RWPE2 (cell line): ENCODE data around the gene TRIB2.

ENCODE experiments used
- ATAC-seq: fragments of 200-7000 bp; cut with Tn5 transposase; 3 replicates; pipeline ENCODE4 v1.9.1; 2021; ENCODE audit warnings: low read depth
- DNase-seq: peaks from one replicate; pipeline ENCODE4 v3.0.0-alpha.2; 2020; ENCODE audit warnings: low spot score
- H3K27ac ChIP-seq: fragments of 450-650 bp; 2 replicates; pipeline ENCODE4 v1.5.1; 2017; ENCODE audit warnings: mild to moderate bottlenecking; ENCODE audit not compliant: poor library complexity, severe bottlenecking
- H3K27me3 ChIP-seq: fragments of 250-450 bp; sonication (Bioruptor Pico); 2 replicates; pipeline ENCODE4 v1.5.1; 2021; ENCODE audit warnings: mild to moderate bottlenecking, moderate library complexity; ENCODE audit not compliant: insufficient read depth, poor library complexity, severe bottlenecking
- H3K36me3 ChIP-seq: fragments of 250-450 bp; sonication (Bioruptor Pico); 2 replicates; pipeline ENCODE4 v1.5.1; 2020; ENCODE audit warnings: low read depth, mild to moderate bottlenecking, moderate library complexity
- H3K4me1 ChIP-seq: fragments of 250-450 bp; sonication (Bioruptor Pico); 2 replicates; pipeline ENCODE4 v1.5.1; 2021; ENCODE audit warnings: mild to moderate bottlenecking, moderate library complexity; ENCODE audit not compliant: insufficient read depth, poor library complexity, severe bottlenecking
- H3K4me3 ChIP-seq: fragments of 250-450 bp; sonication (Bioruptor Pico); 2 replicates; pipeline ENCODE4 v1.5.1; 2021; ENCODE audit warnings: mild to moderate bottlenecking, moderate library complexity; ENCODE audit not compliant: severe bottlenecking
- H3K9me3 ChIP-seq: fragments of 250-450 bp; sonication (Bioruptor Pico); 2 replicates; pipeline ENCODE4 v1.5.1; 2021; ENCODE audit warnings: mild to moderate bottlenecking, moderate library complexity; ENCODE audit not compliant: severe bottlenecking
- TF ChIP-seq, protein P1 (sequence below): fragments of 450-650 bp; IDR thresholded peaks from one replicate; pipeline ENCODE4 v1.5.1; 2017; ENCODE audit warnings: mild to moderate bottlenecking, moderate library complexity; ENCODE audit not compliant: poor library complexity, severe bottlenecking

The TRIB2 gene

DNA sequence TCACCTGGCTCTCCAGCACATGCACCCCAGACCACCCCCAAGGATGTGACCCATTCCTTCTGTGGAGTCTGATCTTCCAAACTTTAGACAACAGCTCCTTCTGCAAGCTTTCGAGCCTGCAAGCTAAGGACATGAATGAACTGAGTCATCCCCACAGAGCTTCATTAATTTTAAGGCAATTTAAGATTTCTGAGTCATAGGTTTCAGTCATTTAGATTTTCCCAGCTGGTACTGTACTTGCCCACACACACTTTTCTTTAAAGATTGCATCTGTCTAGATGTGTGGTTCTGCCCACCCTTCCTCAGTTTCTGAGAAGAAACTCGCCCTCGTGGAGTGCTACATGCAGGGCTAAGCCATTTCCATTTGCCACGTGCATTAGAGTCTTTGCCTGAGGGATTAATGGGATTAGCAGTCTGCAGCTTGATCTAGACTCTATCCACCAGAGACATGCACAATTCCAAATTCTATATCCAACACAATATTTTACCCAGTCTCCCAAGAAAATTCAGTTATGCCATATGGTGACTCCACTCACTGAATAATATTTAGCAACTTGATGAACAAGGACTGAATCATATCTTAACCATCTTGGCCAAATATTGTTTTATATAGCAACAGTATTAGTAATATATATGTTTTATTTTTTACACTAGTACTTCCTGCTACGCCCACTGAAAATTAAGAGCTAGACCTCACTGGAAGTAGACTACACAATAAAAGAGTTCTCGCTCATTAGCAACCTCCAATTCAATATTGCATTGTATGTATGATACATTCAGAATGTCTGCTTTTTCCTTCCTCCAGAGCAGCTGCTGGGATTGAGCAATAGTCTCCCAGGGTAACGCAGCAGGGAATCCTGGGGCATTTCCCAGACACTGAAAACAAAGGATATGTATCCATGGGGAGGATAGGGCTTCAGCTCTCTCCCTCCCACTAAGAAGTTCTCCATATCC lies 14.3 kb upstream of the TRIB2 start:
- peak overlapping the region; percentile 94 for H3K27ac ChIP-seq
- no peak for DNase-seq

DNA sequence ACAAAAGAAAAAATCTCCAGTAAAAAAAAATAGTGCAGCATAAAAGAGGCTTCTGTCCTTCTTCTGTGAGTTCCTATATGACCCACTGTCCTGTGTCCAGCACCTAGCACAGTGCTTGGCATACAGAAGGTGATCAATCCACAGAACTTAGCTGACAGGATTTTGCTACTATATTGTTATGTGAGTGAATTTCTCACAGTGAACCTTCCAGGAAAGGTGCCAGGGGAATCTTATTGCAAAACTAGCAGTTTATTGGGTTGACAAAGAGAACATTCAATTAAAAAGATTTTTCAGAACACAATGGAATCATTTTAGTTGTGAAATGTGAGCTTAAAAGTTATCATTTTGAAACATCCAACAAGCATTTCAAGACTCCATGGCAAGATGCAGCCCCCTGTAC lies 12.4 kb upstream of the TRIB2 start:
- Histone ChIP-seq H3K9me3 (no peaks in the 10 kb centered on the region), H3K27me3 (no peaks in the 10 kb centered on the region), H3K27ac (peak overlapping the region; percentile 94), H3K36me3 (no peaks in the 10 kb centered on the region), H3K4me3 (no peak overlapping the region), H3K4me1 (peaks cover 42% of the 10 kb centered on the region)
- DNase-seq (no peak), ATAC-seq (no peak)
- TF ChIP-seq, protein P1, sequence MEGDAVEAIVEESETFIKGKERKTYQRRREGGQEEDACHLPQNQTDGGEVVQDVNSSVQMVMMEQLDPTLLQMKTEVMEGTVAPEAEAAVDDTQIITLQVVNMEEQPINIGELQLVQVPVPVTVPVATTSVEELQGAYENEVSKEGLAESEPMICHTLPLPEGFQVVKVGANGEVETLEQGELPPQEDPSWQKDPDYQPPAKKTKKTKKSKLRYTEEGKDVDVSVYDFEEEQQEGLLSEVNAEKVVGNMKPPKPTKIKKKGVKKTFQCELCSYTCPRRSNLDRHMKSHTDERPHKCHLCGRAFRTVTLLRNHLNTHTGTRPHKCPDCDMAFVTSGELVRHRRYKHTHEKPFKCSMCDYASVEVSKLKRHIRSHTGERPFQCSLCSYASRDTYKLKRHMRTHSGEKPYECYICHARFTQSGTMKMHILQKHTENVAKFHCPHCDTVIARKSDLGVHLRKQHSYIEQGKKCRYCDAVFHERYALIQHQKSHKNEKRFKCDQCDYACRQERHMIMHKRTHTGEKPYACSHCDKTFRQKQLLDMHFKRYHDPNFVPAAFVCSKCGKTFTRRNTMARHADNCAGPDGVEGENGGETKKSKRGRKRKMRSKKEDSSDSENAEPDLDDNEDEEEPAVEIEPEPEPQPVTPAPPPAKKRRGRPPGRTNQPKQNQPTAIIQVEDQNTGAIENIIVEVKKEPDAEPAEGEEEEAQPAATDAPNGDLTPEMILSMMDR, result no peak

More for the DNA sequence above, 14.3 kb upstream of the TRIB2 start:
- no peak overlapping the region for H3K4me3 ChIP-seq
- peak; percentile 89 for ATAC-seq
- H3K4me1 ChIP-seq, result peaks cover 50% of the 10 kb centered on the region
- H3K9me3 ChIP-seq, result no peaks in the 10 kb centered on the region
- no peaks in the 10 kb centered on the region for H3K36me3 ChIP-seq
- H3K27me3 ChIP-seq, result no peaks in the 10 kb centered on the region
- TF ChIP-seq, protein P1, result no peak

DNA sequence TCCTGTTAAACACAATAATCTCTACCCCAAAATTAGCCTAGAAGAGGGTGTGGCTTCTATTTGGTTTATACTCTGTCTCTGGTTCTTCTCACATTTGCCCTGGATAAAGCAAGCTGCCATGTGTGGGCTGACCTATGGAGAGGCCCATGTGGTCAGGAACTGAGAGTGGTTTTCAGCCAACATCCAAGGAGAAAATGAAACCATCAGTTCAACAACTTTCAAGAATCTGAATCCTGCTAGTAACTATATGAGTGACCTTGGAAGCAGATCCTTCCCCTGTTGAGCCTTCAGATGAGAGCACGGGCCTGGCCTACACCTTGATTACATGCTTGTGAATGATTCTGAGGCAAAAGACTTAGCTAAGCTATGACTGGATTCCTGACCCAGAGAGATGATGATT lies 11.5 kb upstream of the TRIB2 start:
- ATAC-seq, result no peak
- Histone ChIP-seq H3K27ac (no peak overlapping the region), H3K4me3 (no peak overlapping the region)

DNA sequence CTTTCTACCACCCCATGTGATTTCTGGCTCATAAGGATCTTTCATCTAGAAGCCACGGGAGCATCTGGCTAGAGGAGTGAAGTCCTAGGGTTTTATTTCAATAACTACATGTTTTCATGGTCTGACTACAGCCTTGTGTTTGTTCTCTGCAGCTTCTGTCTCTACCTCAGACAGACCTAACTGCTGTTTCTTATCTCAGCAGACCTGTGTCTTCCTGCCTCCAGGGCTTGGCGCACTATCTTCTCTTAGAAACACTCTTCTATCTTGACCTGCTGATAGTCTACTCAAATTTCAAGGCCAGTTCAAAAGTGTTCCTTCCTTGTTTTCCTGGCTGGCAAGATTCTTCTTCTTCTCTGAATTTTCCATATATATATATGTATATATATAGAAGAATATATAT lies 11.0 kb upstream of the TRIB2 start:
- DNase-seq (no peak), ATAC-seq (no peak)

More for the DNA sequence above, 11.5 kb upstream of the TRIB2 start:
- TF ChIP-seq, protein P1, result no peak
- Histone ChIP-seq H3K4me1 (peaks cover 42% of the 10 kb centered on the region), H3K27me3 (no peaks in the 10 kb centered on the region), H3K36me3 (no peaks in the 10 kb centered on the region), H3K9me3 (no peaks in the 10 kb centered on the region)
- DNase-seq, result no peak

More for the DNA sequence above, 11.0 kb upstream of the TRIB2 start:
- H3K4me3 ChIP-seq, result no peak overlapping the region
- no peak overlapping the region for H3K27ac ChIP-seq
- TF ChIP-seq, protein P1, result no peak
- H3K36me3 ChIP-seq, result no peaks in the 10 kb centered on the region
- H3K9me3 ChIP-seq, result no peaks in the 10 kb centered on the region
- peaks cover 39% of the 10 kb centered on the region for H3K4me1 ChIP-seq
- no peaks in the 10 kb centered on the region for H3K27me3 ChIP-seq
